PC-9 (cell line): ENCODE data around the gene CFAP99. TPM values are rescaled to one million over a fixed set of nuclear protein-coding genes. Genes with fewer than 3 reads are reported as not detected.
A peak's percentile ranks its signal among the peaks of the same experiment; 100 is the strongest.

Source experiments
- BruUV-seq: library from RNA; stranded (reverse); fragments of 400-500 nt; replicated peaks from 2 replicates; lab custom pipeline; 2021; lab: Mats Ljungman, UMichigan
- CTCF ChIA-PET: fragments of 300-600 bp; sonication (Branson Sonifier 250); formaldehyde crosslinking; loops from one replicate; lab custom pipeline; 2022; ENCODE audit warnings: antibody characterized with exemption; lab: Charles Lee
- POLR2A ChIA-PET: fragments of 300-600 bp; sonication (Branson Sonifier 250); formaldehyde crosslinking; loops from one replicate; lab custom pipeline; 2022; ENCODE audit warnings: antibody characterized with exemption; ENCODE audit not compliant: unreplicated experiment; lab: Charles Lee
- DNase-seq, 2 experiments: peaks; one replicate each; pipeline versions ENCODE4 v3.0.0 to v3.0.0-alpha.2; 2015 to 2022; ENCODE audit warnings: mixed read lengths in 1 of 2
- H2AFZ ChIP-seq: fragments of 200-600 bp; sonication (generic); 2 replicates; pipeline ENCODE4 v1.8.1; 2017; ENCODE audit warnings: antibody characterized with exemption
- H3F3A ChIP-seq: fragments of 200-600 bp; sonication (generic); 2 replicates; pipeline ENCODE4 v1.8.1; 2017; ENCODE audit warnings: antibody characterized with exemption, mild to moderate bottlenecking, low read depth; ENCODE audit not compliant: insufficient read depth
- H3K27ac ChIP-seq: fragments of 200-600 bp; sonication (generic); 2 replicates; pipeline ENCODE4 v1.6.1; 2016; ENCODE audit warnings: mixed run types
- H3K27me3 ChIP-seq: fragments of 200-600 bp; sonication (generic); 2 replicates; pipeline ENCODE4 v1.6.1; 2016; ENCODE audit warnings: low read depth, mixed run types; ENCODE audit not compliant: insufficient read depth
- H3K36me3 ChIP-seq: fragments of 200-600 bp; sonication (generic); 2 replicates; pipeline ENCODE4 v1.6.1; 2016; ENCODE audit warnings: low read depth, mixed run types
- H3K4me1 ChIP-seq: fragments of 200-600 bp; sonication (generic); replicated peaks from 2 replicates; pipeline ENCODE4 v1.6.1; 2016; ENCODE audit warnings: mixed run types; ENCODE audit not compliant: insufficient read depth
- H3K4me2 ChIP-seq: fragments of 200-600 bp; sonication (generic); 2 replicates; pipeline ENCODE4 v1.6.1; 2017; ENCODE audit warnings: mixed run types
- H3K4me3 ChIP-seq: fragments of 200-600 bp; sonication (generic); 2 replicates; pipeline ENCODE4 v1.6.1; 2016; ENCODE audit warnings: mixed run types
- H3K79me2 ChIP-seq: fragments of 200-600 bp; sonication (generic); 2 replicates; pipeline ENCODE4 v1.6.1; 2017; ENCODE audit warnings: low read depth, mixed run types
- H3K9me2 ChIP-seq: fragments of 200-600 bp; sonication (generic); 2 replicates; pipeline ENCODE4 v1.8.1; 2017; ENCODE audit warnings: mild to moderate bottlenecking; ENCODE audit not compliant: insufficient read depth
- H3K9me3 ChIP-seq: fragments of 200-600 bp; sonication (generic); 2 replicates; pipeline ENCODE4 v1.8.1; 2016; ENCODE audit warnings: low read depth; ENCODE audit not compliant: insufficient read depth
- H4K20me1 ChIP-seq: fragments of 200-600 bp; sonication (generic); 2 replicates; pipeline ENCODE4 v1.8.1; 2017; ENCODE audit not compliant: insufficient read depth
- CTCF ChIP-seq: fragments of 200-600 bp; sonication (generic); conservative IDR thresholded peaks from 2 replicates; pipeline ENCODE4 v1.6.1; 2017; ENCODE audit warnings: mixed run types, antibody characterized with exemption, mild to moderate bottlenecking, moderate library complexity
- EZH2 ChIP-seq: fragments of 200-600 bp; sonication (generic); IDR thresholded peaks from 2 replicates; pipeline ENCODE4 v1.8.0; 2017; ENCODE audit warnings: antibody characterized with exemption, low read depth
- intact Hi-C: fragments of 100-400 bp; cut with micrococcal nuclease; formaldehyde crosslinking; loops from one replicate; pipeline ENCODE4 v1.10.0; 2022; ENCODE audit not compliant: unreplicated experiment
- total RNA-seq: library from RNA; stranded (reverse); gene quantifications from 2 replicates; pipeline ENCODE4 v1.2.3, GENCODE V29; 2021

The CFAP99 gene
- total RNA-seq, 1 experiment from 2014 or later, result 0.85 TPM

- no peak for TF ChIP-seq CTCF
- TF ChIP-seq EZH2, result no peak
- BruUV-seq, result no TSS peak
- ChIA-PET CTCF (no interaction called here), POLR2A (no interaction called here)
- peaks cover 14% of the 10 kb centered on the region for H3F3A ChIP-seq
- no peaks in the 10 kb centered on the region for H3K36me3 ChIP-seq
- no peaks in the 10 kb centered on the region for H3K9me2 ChIP-seq
- H3K4me3 ChIP-seq, result no peak overlapping the region
- H3K27me3 ChIP-seq, result no peaks in the 10 kb centered on the region
- H3K4me2 ChIP-seq, result no peak overlapping the region
- H3K4me1 ChIP-seq, result peaks cover 28% of the 10 kb centered on the region
- no peaks in the 10 kb centered on the region for H3K79me2 ChIP-seq
- H3K9me3 ChIP-seq, result no peaks in the 10 kb centered on the region
- no peak for DNase-seq
- intact Hi-C loops, result no loop called here
- H4K20me1 ChIP-seq, result no peaks in the 10 kb centered on the region
- H2AFZ ChIP-seq, result no peak overlapping the region
- H3K27ac ChIP-seq, result no peak overlapping the region
Measured at GRCh38 chr4:2409381-2409783, 9.4 kb upstream of the CFAP99 start.

- H2AFZ ChIP-seq, result no peak overlapping the region
Measured at GRCh38 chr4:2411786-2412510, 6.8 kb upstream of the CFAP99 start.

GRCh38 chr4:2412534-2412884, 6.2 kb upstream of the CFAP99 start:
- no peaks in the 10 kb centered on the region for H3K9me2 ChIP-seq
- POLR2A ChIA-PET, result interaction anchor here (0.5 to 1.0 kb wide), 3 partner anchors 50 to 53 kb away, joined by 3 to 6 read pairs (median 4); no protein-coding TSS in a partner anchor
- no peaks in the 10 kb centered on the region for H3K9me3 ChIP-seq
- H3K4me3 ChIP-seq, result peak overlapping the region; percentile 50
- peak overlapping the region; percentile 81 for H2AFZ ChIP-seq
- CTCF ChIA-PET, result no interaction called here
- no peaks in the 10 kb centered on the region for H4K20me1 ChIP-seq
- no peak for TF ChIP-seq CTCF
- no peak for TF ChIP-seq EZH2
- intact Hi-C loops, result loop anchor here (2.0 to 10.0 kb wide), 4 partner anchors 52 to 170 kb away; partner anchors contain the start of genes HAUS3, MXD4, POLN and RNF4
- peaks cover 14% of the 10 kb centered on the region for H3F3A ChIP-seq
- no peaks in the 10 kb centered on the region for H3K79me2 ChIP-seq
- H3K4me1 ChIP-seq, result peaks cover 29% of the 10 kb centered on the region
- BruUV-seq, result TSS peak; percentile 75
- no peaks in the 10 kb centered on the region for H3K36me3 ChIP-seq
- peak overlapping the region; percentile 78 for H3K4me2 ChIP-seq
- H3K27ac ChIP-seq, result peak overlapping the region; percentile 76
- DNase-seq, result peak; percentile 20 to 44
- H3K27me3 ChIP-seq, result peaks cover 1% of the 10 kb centered on the region; the same call in 1 of the 2 replicates

More at GRCh38 chr4:2411786-2412510, 6.8 kb upstream of the CFAP99 start:
- ChIA-PET POLR2A (interaction anchor here (0.5 to 0.6 kb wide), 2 partner anchors 51 kb away, joined by 3 to 4 read pairs; no protein-coding TSS in a partner anchor), CTCF (no interaction called here)
- Histone ChIP-seq H3K4me2 (peak overlapping the region; percentile 78), H3K27ac (peak overlapping the region; percentile 76), H3K9me3 (no peaks in the 10 kb centered on the region), H3K27me3 (no peaks in the 10 kb centered on the region), H3F3A (peaks cover 14% of the 10 kb centered on the region), H3K4me3 (peak overlapping the region; percentile 50; the same call in 1 of the 2 replicates), H4K20me1 (no peaks in the 10 kb centered on the region), H3K79me2 (no peaks in the 10 kb centered on the region), H3K36me3 (no peaks in the 10 kb centered on the region), H3K4me1 (peaks cover 29% of the 10 kb centered on the region), H3K9me2 (no peaks in the 10 kb centered on the region)
- no peak for DNase-seq
- BruUV-seq, result no TSS peak
- TF ChIP-seq CTCF, result no peak
- TF ChIP-seq EZH2, result no peak
- intact Hi-C loops, result loop anchor here (2.0 to 10.0 kb wide), 4 partner anchors 53 to 170 kb away; partner anchors contain the start of genes HAUS3, MXD4, POLN and RNF4
